Colonic mucosa (tissue), 4 donors: Measurements from ENCODE around the gene PARD3B. TPM values are rescaled to one million over a fixed set of nuclear protein-coding genes. Genes with fewer than 3 reads are reported as not detected.

Experiments used
- DNase-seq: peaks from one replicate; pipeline ENCODE4 v3.0.0-alpha.2; 2020
- H3K27ac ChIP-seq: fragments of 200-600 bp; one replicate; pipeline ENCODE4 v1.8.0; 2021
- H3K27me3 ChIP-seq: fragments of 200-600 bp; one replicate; pipeline ENCODE4 v1.8.0; 2021
- H3K36me3 ChIP-seq: fragments of 200-600 bp; one replicate; pipeline ENCODE4 v1.8.0; 2021
- H3K4me1 ChIP-seq: fragments of 200-600 bp; one replicate; pipeline ENCODE4 v1.8.0; 2021; ENCODE audit warnings: mild to moderate bottlenecking
- H3K4me3 ChIP-seq: fragments of 200-600 bp; one replicate; pipeline ENCODE4 v1.8.0; 2021
- H3K9ac ChIP-seq, 2 donors: one replicate each; pipeline ENCODE4 v1.7.0; 2013; ENCODE audit warnings: control low read depth in 2 of 2, low read depth in 2 of 2, low read length in 2 of 2
- H3K9me3 ChIP-seq: fragments of 200-600 bp; one replicate; pipeline ENCODE4 v1.8.0; 2021
- intact Hi-C: fragments of 100-400 bp; cut with DNase I; formaldehyde crosslinking; loops from one replicate; pipeline ENCODE4 v1.14.1; 2022
- total RNA-seq, 2 donors: library from RNA; stranded (reverse); fragmentation: NEBNext Ultra II Directional in 1 of 2; extraction: Animal tissue kit (Norgen Biotek cat#: 25700) in 1 of 2; gene quantifications; one replicate each; pipeline ENCODE4 v1.2.1, GENCODE V29; 2021
- TF ChIP-seq, protein P1 (sequence below): fragments of 200-600 bp; IDR thresholded peaks from one replicate; pipeline ENCODE4 v1.8.0; 2022; ENCODE audit warnings: antibody characterized with exemption, mild to moderate bottlenecking
- donor health status: healthy.
- donor health status: DM: no; HTN: no; CAD: no.
- donor health status: DM: no; HTN: no; CAD: no.

The PARD3B gene
- total RNA-seq, 2 donors from 2014 or later: 20.0 to 24.2 TPM

DNA sequence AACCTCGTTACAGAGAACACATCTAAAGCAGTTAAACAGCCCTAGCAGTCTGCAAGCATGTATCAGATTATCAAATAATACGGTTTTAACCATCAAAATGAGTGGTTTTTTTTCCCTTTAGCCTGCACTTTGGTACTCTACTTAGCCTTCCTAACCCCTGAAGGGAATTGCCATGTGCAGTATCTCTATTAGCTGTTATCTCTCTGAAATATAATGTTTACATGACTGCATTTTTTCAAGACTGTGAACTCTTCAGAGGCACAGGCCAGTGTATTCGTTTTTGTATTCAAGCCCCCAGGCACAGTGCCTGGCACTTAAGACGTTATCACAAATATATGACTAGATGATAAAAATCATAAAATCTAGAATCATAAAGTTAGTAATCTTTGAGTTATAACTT, 509.5 kb downstream of the PARD3B start:
- Histone ChIP-seq H3K27me3 (no peaks in the 10 kb centered on the region), H3K27ac (no peak overlapping the region), H3K4me1 (no peaks in the 10 kb centered on the region), H3K4me3 (no peak overlapping the region), H3K9ac (no peak overlapping the region), H3K9me3 (no peaks in the 10 kb centered on the region), H3K36me3 (no peaks in the 10 kb centered on the region)
- TF ChIP-seq, protein P1, sequence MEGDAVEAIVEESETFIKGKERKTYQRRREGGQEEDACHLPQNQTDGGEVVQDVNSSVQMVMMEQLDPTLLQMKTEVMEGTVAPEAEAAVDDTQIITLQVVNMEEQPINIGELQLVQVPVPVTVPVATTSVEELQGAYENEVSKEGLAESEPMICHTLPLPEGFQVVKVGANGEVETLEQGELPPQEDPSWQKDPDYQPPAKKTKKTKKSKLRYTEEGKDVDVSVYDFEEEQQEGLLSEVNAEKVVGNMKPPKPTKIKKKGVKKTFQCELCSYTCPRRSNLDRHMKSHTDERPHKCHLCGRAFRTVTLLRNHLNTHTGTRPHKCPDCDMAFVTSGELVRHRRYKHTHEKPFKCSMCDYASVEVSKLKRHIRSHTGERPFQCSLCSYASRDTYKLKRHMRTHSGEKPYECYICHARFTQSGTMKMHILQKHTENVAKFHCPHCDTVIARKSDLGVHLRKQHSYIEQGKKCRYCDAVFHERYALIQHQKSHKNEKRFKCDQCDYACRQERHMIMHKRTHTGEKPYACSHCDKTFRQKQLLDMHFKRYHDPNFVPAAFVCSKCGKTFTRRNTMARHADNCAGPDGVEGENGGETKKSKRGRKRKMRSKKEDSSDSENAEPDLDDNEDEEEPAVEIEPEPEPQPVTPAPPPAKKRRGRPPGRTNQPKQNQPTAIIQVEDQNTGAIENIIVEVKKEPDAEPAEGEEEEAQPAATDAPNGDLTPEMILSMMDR: no peak
- DNase-seq: no peak
- intact Hi-C loops: no loop called here

DNA sequence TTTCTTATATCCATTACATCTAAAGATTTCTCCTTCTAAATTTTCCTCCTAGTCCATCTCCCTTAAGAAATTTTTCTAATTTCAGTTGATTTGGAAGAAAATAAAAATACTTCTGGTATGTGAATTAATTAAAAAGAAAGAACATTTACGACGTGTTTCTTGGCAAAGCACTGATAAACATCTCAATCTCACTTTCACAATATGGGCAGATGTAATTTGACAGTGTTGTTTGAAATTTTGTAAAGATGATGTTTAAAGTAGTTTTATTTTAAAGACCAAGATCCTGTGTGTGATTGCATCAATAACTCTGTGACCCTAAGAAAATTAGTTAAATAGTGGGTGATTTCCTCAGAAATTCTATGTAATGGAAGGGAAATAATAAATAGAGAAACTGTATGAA, 510.0 kb downstream of the PARD3B start:
- Histone ChIP-seq H3K27me3 (no peaks in the 10 kb centered on the region), H3K27ac (no peak overlapping the region), H3K9ac (no peak overlapping the region), H3K36me3 (no peaks in the 10 kb centered on the region), H3K9me3 (no peaks in the 10 kb centered on the region), H3K4me1 (no peaks in the 10 kb centered on the region), H3K4me3 (no peak overlapping the region)
- DNase-seq: no peak
- TF ChIP-seq, protein P1: no peak
- intact Hi-C loops: no loop called here

DNA sequence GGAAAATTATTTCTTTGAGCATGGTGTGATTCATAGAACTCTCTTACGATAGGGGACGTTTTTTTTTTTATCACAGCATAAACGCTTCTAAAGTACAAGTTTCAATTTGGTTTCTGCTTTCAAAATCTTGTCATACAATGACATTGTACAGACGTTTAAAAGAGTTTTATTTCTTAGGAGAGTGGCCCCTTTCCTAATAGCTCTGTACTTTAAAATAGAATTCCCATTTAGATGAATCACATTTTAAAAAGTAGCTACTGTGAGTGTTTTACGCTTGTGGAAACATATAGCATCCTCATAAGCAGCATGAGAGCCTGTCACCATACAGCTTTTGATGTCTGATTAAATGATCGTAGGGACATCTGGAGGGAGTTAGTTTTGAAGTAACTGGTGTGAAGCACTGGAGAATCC, 510.9 kb downstream of the PARD3B start:
- TF ChIP-seq, protein P1: no peak
- Histone ChIP-seq H3K36me3 (no peaks in the 10 kb centered on the region), H3K9ac (no peak overlapping the region), H3K4me1 (no peaks in the 10 kb centered on the region), H3K9me3 (no peaks in the 10 kb centered on the region), H3K27me3 (no peaks in the 10 kb centered on the region), H3K27ac (no peak overlapping the region), H3K4me3 (no peak overlapping the region)
- intact Hi-C loops: no loop called here
- DNase-seq: no peak

DNA sequence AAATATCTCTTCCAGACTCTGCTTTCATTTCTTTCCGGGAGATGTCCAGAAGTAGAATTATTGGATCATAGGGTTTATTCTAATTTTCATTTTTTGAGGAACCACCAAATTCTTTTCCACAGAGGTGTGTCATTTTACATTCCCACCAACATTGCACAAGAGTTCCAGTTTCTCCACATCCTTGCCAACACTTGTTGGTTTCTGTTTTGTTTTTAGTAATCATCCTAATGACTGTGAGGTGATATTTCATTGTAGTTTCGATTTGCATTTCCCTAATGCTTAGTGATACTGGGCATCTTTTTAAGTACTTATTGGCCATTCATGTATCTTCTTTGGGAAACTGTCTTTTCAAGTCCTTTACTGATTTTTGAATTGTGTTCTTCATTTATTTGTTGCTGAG, 513.1 kb downstream of the PARD3B start:
- no peaks in the 10 kb centered on the region for H3K27me3 ChIP-seq
- H3K4me3 ChIP-seq: no peak overlapping the region
- intact Hi-C loops: no loop called here
- H3K27ac ChIP-seq: no peak overlapping the region
- H3K36me3 ChIP-seq: no peaks in the 10 kb centered on the region
- TF ChIP-seq, protein P1: no peak
- DNase-seq: no peak
- no peaks in the 10 kb centered on the region for H3K9me3 ChIP-seq
- H3K9ac ChIP-seq: no peak overlapping the region
- no peaks in the 10 kb centered on the region for H3K4me1 ChIP-seq

DNA sequence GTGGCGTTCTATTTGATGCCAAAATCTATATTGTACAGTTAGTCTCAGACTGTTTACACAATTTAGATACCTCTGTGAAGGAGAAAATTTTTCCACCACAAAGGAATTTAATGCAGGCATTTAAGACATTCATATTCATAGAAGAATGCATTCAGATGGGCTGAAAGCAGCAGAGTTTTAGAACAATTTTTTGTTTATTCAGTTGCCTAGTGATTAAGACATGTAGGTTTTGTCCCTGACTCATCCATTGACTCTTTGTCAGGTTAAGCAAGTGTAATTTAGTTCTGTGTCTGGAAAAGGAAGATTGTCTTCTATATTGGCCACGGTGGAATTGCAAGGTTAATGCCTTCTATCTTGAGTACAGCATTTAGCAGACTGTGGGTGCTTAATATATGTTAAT, 515.0 kb downstream of the PARD3B start:
- DNase-seq: no peak
- Histone ChIP-seq H3K4me1 (no peaks in the 10 kb centered on the region), H3K9ac (no peak overlapping the region), H3K36me3 (no peaks in the 10 kb centered on the region), H3K9me3 (no peaks in the 10 kb centered on the region), H3K27me3 (no peaks in the 10 kb centered on the region), H3K27ac (no peak overlapping the region), H3K4me3 (no peak overlapping the region)
- TF ChIP-seq, protein P1: no peak
- intact Hi-C loops: no loop called here

DNA sequence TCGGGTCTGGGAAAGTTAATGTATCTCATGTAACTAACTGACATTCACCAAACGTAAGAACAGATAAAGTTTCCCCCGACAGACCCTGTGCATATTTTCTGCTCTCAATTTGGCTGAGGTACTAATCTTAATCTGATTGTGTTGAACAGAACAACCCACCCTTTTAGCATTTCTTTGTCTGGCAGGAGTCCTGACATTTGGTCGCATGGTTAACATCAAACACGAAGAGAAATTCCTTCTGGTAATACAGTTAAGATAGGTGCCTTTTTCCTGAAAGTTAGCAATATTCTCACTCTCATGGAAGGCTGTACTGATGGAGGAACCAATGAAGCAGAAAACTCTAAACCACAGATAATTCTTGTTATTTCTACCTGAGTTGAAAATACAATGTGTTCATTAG, 520.8 kb downstream of the PARD3B start:
- no peak overlapping the region for H3K27ac ChIP-seq
- no peaks in the 10 kb centered on the region for H3K36me3 ChIP-seq
- no peaks in the 10 kb centered on the region for H3K9me3 ChIP-seq
- intact Hi-C loops: no loop called here
- no peak overlapping the region for H3K4me3 ChIP-seq
- TF ChIP-seq, protein P1: no peak
- DNase-seq: no peak
- no peaks in the 10 kb centered on the region for H3K4me1 ChIP-seq
- H3K9ac ChIP-seq: no peak overlapping the region
- H3K27me3 ChIP-seq: no peaks in the 10 kb centered on the region
